Measurements from ENCODE around the gene NECAB3.

Gene NECAB3

GRCh38 chr20:33664762-33665144 lies 9.5 kb downstream of the NECAB3 start:
- DNase-seq (ENCODE audit: low read depth, low spot score), result no peak

- no peak for DNase-seq (ENCODE audit: low read depth, low spot score)
Observed at GRCh38 chr20:33664085-33664761, 10.0 kb downstream of the NECAB3 start.

DNA sequence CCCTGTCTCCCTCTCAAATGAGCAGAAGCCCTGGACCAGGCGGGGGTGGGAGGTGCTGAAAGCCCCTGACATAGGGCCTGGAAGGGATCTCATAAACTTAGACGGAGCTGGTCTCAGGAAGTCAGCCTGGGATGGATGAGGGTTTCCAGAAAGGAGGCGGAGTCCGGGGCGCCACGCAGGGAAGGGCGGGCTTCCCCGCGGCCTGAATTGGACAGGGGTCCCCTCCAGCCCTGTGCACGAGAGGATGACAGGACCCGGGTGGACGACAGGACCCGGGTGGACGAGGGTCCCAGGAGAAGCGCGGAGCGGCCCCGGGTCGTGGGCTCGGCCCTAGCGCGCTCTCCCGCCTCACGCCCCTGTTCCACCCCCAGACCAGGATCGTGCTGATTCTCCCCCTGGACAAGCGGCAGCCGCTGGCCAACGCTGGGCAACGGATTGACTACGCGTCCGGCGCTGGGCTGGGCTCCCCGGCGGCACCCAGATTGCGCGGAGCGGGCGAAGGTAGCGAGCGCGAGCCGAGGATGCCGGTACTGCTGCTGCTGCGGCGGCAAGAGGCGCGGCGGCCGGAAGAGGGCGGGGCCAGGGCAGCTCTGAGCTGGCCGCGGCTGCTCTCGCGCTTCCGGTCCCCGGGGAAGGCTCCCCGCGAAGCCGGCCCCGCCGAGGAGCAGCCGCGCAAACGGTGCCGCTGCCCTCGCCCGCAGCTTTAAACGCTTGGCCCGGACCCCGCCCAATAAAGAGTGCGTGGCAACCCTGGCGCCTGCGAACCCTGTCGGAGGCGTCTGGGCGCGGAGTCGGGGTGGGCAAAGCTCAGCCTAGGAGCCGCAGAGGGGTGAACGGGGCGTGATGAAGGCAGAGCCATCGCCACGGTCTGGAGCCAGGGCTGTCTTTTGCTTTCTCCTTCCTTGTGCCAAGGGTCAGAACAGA lies 10.8 kb downstream of the NECAB3 start:
- DNase-seq (ENCODE audit: low read depth, low spot score), result peak; percentile 89

- DNase-seq (ENCODE audit: low read depth, low spot score), result no peak
Observed at GRCh38 chr20:33662172-33662571, 12.1 kb downstream of the NECAB3 start, which contains the start of gene C20orf144. Gene C20orf144 (plus strand): TSS chr20:33662327. CDS start chr20:33662346, 19 bp downstream.

DNA sequence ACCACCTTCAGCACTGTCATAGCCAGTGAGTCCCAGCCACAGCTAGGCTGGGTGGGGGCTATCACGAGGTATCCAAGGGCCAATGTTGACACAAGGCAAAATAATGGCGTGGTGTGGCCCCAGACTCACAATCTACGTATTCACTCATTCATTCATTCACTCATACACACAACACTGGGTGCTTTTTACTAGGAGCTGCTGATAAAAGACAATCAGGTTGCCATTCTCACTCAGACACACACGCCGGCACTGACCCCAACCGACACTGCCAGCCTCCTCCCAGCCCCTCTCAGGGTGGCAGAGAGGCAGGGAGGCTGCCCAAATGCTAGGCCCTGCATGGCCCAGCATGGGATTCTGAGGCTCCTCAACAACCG lies 13.6 kb downstream of the NECAB3 start:
- no peak for DNase-seq (ENCODE audit: low read depth, low spot score)

DNA sequence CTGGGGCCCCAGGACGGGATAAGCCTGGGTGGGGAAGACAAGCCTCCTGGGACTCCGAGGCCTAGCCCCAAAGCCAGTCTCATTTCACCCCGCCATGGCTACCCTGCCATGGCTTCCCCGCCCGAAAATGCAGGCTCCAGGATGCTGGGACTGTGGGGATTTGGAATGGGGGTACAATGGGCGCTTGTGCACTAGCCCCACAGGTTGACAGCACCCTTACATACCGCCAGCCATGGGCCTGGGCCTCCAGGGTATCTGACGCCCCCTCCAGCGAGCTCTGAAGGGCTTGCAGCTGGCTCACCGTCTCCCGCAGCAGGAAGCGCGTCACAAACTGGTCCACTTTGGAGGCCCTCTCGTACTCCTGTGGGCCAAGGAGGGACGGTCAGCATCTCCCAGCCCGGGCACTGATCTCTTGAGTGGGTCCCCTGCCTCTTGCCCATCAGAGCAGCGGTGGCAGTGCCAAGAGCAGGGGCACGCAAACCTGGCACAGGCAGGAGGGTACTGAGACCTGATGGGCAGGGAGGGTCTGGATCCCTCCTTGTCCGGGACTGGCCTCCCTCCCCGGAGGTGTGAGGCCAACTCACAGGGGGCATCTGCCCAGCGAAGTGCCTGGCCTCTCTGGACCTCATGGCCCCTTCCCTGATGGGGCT lies 14.1 kb downstream of the NECAB3 start:
- DNase-seq (ENCODE audit: low read depth, low spot score), result no peak

- DNase-seq (ENCODE audit: low read depth, low spot score), result no peak
Observed at GRCh38 chr20:33659341-33660034, 14.7 kb downstream of the NECAB3 start.

- no peak for DNase-seq (ENCODE audit: low read depth, low spot score)
Observed at GRCh38 chr20:33658929-33659328, 15.3 kb downstream of the NECAB3 start.

- DNase-seq (ENCODE audit: low read depth, low spot score), result no peak
Observed at GRCh38 chr20:33658510-33658909, 15.7 kb downstream of the NECAB3 start.

GRCh38 chr20:33657704-33658095 lies 16.5 kb downstream of the NECAB3 start:
- DNase-seq (ENCODE audit: low read depth, low spot score), result no peak

DNA sequence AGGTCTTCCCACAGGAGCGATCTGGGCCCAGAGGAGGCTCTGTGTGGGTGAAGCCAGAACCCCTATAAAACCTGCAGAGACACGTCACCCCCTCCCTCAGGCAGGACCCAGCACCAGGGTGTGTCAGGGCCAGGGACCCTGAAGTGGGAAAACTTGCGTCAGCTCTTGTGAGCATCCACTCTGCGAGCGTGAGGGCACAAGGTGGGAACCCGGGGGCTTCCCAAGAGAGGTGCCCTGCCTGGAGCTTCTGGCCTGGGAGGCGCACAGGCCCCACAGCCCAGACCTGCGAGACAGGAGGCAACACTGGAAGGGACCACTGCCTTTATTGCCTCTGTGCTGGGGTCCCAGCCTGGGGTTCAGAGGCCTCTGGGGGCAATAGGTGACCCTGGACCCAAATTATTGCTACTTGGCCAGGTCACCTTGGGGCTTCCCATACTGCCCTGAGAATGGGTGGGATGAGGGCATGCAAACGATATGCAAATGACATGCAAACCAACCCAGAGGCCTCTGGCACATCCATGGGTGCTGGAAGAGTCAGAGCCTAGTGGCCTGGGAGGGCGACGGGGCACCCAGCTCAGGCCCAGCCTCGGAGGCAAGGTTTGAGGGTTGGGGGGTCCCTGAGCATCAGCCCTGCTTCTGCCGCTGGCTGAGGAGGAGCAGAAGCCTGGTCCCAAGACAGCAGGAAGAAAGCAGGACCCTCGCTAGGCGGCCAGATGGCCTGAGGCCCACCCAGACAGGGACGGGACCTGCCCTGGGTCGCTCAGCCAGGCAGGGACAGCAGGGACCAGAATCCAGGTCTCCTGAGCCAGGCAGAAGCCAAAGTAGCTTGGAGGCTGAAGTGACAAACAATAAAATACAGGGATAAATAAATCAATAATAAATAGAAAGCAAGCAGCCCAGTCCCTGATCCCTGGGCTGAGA lies 17.2 kb downstream of the NECAB3 start:
- no peak for DNase-seq (ENCODE audit: low read depth, low spot score)

DNA sequence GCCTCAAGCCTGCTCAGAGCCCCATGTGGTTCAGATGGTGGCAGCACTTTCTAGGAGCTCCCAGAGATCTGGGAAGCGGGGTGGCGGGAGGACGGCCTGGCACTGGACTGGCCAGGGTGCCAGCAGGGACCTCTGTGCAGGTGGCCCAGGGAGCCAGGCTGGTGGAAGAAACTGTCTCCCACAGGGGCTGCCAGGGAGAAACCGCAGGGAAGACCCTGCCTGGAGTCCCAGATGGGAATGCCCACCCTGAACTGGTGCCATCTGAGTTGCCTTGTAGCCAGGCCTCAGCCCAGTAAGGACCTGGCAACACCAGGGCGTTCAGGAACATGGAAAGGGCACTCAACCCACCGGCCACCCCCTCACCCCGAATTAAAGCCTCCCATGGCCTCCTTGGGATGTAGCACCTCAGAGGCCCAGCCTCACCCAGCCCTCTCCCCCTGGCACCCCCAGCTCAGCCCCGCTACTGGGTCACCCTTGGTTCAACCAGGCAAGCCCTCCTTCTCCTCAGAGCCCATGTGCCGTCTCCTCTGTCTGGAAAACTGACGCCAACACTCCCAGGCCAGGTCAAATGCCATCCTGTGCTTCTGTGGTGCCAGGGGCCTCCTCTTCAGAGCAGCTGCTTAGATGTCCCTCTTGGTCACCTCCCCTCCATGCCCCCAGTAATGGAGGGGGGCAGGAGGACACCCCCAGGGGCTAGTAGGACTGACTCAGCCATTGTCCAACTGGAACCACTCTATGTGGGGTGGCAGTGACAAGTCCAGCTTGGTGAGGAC lies 18.0 kb downstream of the NECAB3 start:
- DNase-seq (ENCODE audit: low read depth, low spot score), result no peak

DNA sequence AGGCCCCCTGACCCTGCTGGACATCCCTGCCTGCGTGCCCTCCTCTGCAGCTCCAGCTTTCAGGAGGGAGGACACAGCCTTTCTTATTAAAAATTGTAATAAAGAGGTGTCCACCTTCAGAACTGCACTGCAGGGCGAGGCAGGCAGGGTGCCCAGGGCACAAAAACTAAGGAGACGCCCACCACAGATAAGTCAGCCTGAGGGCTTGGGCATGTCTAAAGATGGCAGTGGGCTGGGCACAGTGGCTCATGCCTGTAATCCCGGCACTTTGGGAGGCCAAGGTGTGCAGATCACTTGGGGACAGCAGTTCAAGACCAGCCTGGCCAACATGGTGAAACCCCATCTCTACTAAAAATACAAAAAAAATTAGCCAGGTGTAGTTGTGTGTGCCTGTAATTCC lies 19.1 kb downstream of the NECAB3 start:
- DNase-seq (ENCODE audit: low read depth, low spot score), result no peak

GRCh38 chr20:33654680-33655161 lies 19.5 kb downstream of the NECAB3 start:
- no peak for DNase-seq (ENCODE audit: low read depth, low spot score)

DNA sequence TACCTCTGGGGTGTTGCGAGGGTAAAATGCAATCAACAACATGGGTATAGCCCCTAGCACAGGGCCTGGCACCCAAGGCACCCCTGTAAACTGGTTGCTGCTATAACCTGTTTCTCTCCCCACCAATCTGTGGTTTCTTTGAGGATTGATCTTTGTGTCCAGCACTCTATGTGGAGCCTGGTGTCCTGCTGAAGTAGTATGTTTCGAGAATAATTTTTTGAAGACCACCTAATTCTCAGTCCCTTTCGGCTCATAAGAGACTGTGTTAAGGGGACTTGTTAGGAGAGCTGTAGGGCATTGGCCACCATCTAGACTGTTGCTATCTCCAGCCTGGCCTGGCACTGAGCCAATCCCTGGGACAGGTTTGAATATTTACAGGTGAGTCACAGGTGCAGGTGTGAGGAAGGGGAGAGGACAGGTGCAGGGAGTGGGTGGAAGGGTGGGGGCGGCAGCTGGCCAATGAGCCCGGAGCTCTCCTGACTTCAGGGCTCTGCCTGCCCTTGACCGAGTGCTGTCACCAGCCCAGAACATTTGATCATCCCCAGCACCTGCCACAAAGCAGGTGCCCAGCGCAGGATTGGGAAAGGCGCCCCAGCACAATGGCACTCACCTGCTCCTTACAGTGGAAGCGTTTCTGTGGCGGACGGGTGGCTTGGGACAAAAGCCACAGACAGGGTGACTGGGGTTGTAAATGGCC lies 20.2 kb downstream of the NECAB3 start:
- DNase-seq (ENCODE audit: low read depth, low spot score), result no peak

- DNase-seq (ENCODE audit: low read depth, low spot score), result peak; percentile 82
Observed at GRCh38 chr20:33653218-33653899, 20.9 kb downstream of the NECAB3 start.

- peak; percentile 53 for DNase-seq (ENCODE audit: low read depth, low spot score)
Observed at GRCh38 chr20:33651562-33652048, 22.6 kb downstream of the NECAB3 start.

All from astrocyte of the hippocampus (primary cell).